Right lobe of liver (tissue), 6 donors: ENCODE data around the gene TNP2. TPM values are rescaled to one million over a fixed set of nuclear protein-coding genes. Genes with fewer than 3 reads are reported as not detected.

ENCODE experiments used
- ATAC-seq, 4 donors: fragments of 200-7000 bp; cut with Tn5 transposase; one replicate each; pipeline ENCODE4 v1.9.1; 2020; ENCODE audit warnings: mild to moderate bottlenecking in 4 of 4, moderate library complexity in 4 of 4
- DNase-seq, 3 donors: peaks; one replicate each; pipeline ENCODE4 v3.0.0-alpha.2; 2020
- H3K27ac ChIP-seq, 3 donors: fragments of 200-600 bp; one replicate each; pipeline ENCODE4 v1.8.0; 2022
- H3K27me3 ChIP-seq, 2 donors: fragments of 200-600 bp; one replicate each; pipeline ENCODE4 v1.8.0; 2022
- H3K36me3 ChIP-seq, 4 donors: fragments of 200-600 bp; sonication (generic) in 1 of 4; one replicate each; pipeline versions ENCODE4 v1.5.1 to v1.8.0; 2017 to 2022; ENCODE audit warnings: control low read depth in 1 of 4
- H3K4me1 ChIP-seq, 4 donors: fragments of 200-600 bp; sonication (generic) in 1 of 4; one replicate each; pipeline versions ENCODE4 v1.5.1 to v1.8.0; 2017 to 2022; ENCODE audit warnings: control low read depth in 1 of 4
- H3K4me3 ChIP-seq, 3 donors: fragments of 200-600 bp; one replicate each; pipeline ENCODE4 v1.8.0; 2022
- H3K9me3 ChIP-seq, 4 donors: fragments of 200-600 bp; sonication (generic) in 1 of 4; one replicate each; pipeline versions ENCODE4 v1.5.1 to v1.8.0; 2017 to 2022; ENCODE audit warnings: control low read depth in 1 of 4
- POLR2A ChIP-seq: fragments of 450-650 bp; IDR thresholded peaks from one replicate; pipeline ENCODE4 v1.6.1; 2017; ENCODE audit warnings: antibody characterized with exemption, mild to moderate bottlenecking
- WGBS: methylation state at CpG from one replicate; pipeline ENCODE4 v1.1.6; 2018; ENCODE audit warnings: low coverage, low lambda C conversion rate; ENCODE audit not compliant: insufficient coverage; ENCODE audit errors: missing lambda C conversion rate; 5-methylcytosine and 5-hydroxymethylcytosine counted together
- intact Hi-C, 2 donors: fragments of 100-400 bp; cut with DNase I; formaldehyde crosslinking; loops; one replicate each; pipeline versions ENCODE4 v1.11.2 to v1.14.1; 2022
- total RNA-seq, 6 experiments: library from RNA; depleted of rRNA in 2 of 6; stranded (reverse); fragments of >200 nt in 2 of 6; fragmentation: NEBNext Ultra II Directional in 3 of 6; extraction: Animal tissue kit (Norgen Biotek cat#: 25700) in 3 of 6; gene quantifications; one replicate each; pipeline versions ENCODE4 v1.1.0 to v1.2.4, GENCODE V29; 2016 to 2023
- TF ChIP-seq, protein P1 (sequence below), 4 donors: fragments of 200-600 bp in 3 of 4; fragments of 450-650 bp in 1 of 4; IDR thresholded peaks; one replicate each; pipeline versions ENCODE4 v1.5.1 to v1.8.0; 2016 to 2022; ENCODE audit warnings: antibody characterized with exemption in 4 of 4, mild to moderate bottlenecking in 2 of 4
- donor health status: DM: no; HTN: yes; CAD: no.
- donor health status: DM: no; HTN: no; CAD: no.
- donor health status: DM: no; HTN: no; CAD: no.
- donor health status: DM: no; HTN: yes; CAD: no.
- donor health status: DM: no; HTN: yes; CAD: no.

The TNP2 gene
- total RNA-seq, 6 experiments from 2014 or later: not detected

- TF ChIP-seq POLR2A: no peak
- TF ChIP-seq, protein P1, sequence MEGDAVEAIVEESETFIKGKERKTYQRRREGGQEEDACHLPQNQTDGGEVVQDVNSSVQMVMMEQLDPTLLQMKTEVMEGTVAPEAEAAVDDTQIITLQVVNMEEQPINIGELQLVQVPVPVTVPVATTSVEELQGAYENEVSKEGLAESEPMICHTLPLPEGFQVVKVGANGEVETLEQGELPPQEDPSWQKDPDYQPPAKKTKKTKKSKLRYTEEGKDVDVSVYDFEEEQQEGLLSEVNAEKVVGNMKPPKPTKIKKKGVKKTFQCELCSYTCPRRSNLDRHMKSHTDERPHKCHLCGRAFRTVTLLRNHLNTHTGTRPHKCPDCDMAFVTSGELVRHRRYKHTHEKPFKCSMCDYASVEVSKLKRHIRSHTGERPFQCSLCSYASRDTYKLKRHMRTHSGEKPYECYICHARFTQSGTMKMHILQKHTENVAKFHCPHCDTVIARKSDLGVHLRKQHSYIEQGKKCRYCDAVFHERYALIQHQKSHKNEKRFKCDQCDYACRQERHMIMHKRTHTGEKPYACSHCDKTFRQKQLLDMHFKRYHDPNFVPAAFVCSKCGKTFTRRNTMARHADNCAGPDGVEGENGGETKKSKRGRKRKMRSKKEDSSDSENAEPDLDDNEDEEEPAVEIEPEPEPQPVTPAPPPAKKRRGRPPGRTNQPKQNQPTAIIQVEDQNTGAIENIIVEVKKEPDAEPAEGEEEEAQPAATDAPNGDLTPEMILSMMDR (IDR thresholded peaks at IDR 0.05): no peak
- WGBS: 60% methylated on average over 1 of the region's 10 CpGs
- Histone ChIP-seq H3K4me1 (no peaks in the 10 kb centered on the region), H3K9me3 (no peaks in the 10 kb centered on the region), H3K36me3 (no peaks in the 10 kb centered on the region), H3K27me3 (no peaks in the 10 kb centered on the region), H3K27ac (no peak overlapping the region), H3K4me3 (no peak overlapping the region)
- ATAC-seq: no peak
- intact Hi-C loops: no loop called here
- DNase-seq: no peak
These were observed 2.5 kb upstream of the TNP2 start for GRCh38 chr16:11271610-11272009.

GRCh38 chr16:11270602-11271162 lies 1.6 kb upstream of the TNP2 start:
- no peak for DNase-seq
- H3K4me1 ChIP-seq: no peaks in the 10 kb centered on the region
- WGBS: 59% methylated on average over 2 of the region's 2 CpGs
- H3K27me3 ChIP-seq: no peaks in the 10 kb centered on the region
- no peak overlapping the region for H3K27ac ChIP-seq
- H3K36me3 ChIP-seq: no peaks in the 10 kb centered on the region
- ATAC-seq: no peak
- no peak overlapping the region for H3K4me3 ChIP-seq
- H3K9me3 ChIP-seq: no peaks in the 10 kb centered on the region
- TF ChIP-seq, protein P1 (IDR thresholded peaks at IDR 0.05): no peak
- TF ChIP-seq POLR2A: no peak
- intact Hi-C loops: no loop called here

- Histone ChIP-seq H3K4me1 (no peaks in the 10 kb centered on the region), H3K27ac (no peak overlapping the region), H3K36me3 (no peaks in the 10 kb centered on the region), H3K9me3 (no peaks in the 10 kb centered on the region), H3K4me3 (no peak overlapping the region), H3K27me3 (no peaks in the 10 kb centered on the region)
- no peak for ATAC-seq
- TF ChIP-seq, protein P1 (IDR thresholded peaks at IDR 0.05): no peak
- intact Hi-C loops: loop anchor here in 1 of 2 donors (10.0 kb wide), 1 partner anchor 80 kb away; the partner anchor contains the start of gene RMI2
- DNase-seq: no peak
- 86% methylated on average over 2 of the region's 7 CpGs for WGBS
These were observed 4.0 kb downstream of the TNP2 start for GRCh38 chr16:11265124-11265523.

DNA sequence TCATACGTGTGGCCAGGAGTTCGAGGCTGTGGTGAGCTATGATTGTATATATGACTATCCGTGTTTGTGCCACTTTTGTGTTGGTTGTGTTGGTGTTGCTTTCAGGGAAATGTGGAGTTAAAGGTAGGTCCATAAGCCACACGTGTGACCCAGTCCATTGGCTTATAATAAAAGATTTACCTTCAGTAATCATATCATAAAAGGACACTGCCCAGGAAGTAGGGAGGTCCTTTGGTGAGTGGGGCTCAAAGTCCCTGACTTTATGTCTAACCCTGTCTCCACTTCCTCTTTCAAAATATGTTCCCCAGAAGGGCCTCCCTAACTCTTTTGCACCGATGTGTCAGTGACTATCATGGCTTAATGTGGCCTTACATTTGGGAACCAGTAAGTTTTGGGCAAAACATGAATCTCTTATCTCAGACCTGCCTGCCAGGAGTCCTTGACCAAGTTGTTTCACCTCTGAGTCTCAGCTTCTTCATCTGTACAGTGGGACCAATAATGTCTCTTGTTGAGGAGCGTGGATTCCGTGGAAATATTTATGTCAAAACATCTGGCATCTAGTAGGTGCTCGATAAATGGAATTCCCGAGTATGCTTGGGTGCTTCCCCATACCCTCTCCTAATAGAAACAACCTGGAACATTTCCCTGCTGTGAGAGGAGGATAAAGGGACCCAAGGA lies 4.8 kb downstream of the TNP2 start:
- Histone ChIP-seq H3K9me3 (no peaks in the 10 kb centered on the region), H3K4me3 (no peak overlapping the region), H3K36me3 (no peaks in the 10 kb centered on the region), H3K27me3 (no peaks in the 10 kb centered on the region), H3K4me1 (peaks cover 0 to 7% (median 2%) of the 10 kb centered on the region in 4 donors), H3K27ac (no peak overlapping the region)
- DNase-seq (no peak), ATAC-seq (no peak)
- intact Hi-C loops: loop anchor here in 1 of 2 donors (10.0 kb wide), 1 partner anchor 81 kb away; the partner anchor contains the start of gene RMI2
- WGBS: 72% methylated on average over 6 of the region's 9 CpGs
- TF ChIP-seq, protein P1 (IDR thresholded peaks at IDR 0.05): no peak
